Epidermal melanocyte (primary cell): ENCODE measurements around the gene PRKCA.
"Not testable (repeated sequence)": the region's sequence is repeated elsewhere in the genome, so short reads cannot be mapped to it uniquely, and the experiment has no call there.

Source experiments
- DNase-seq: peaks from one replicate; pipeline ENCODE4 v3.0.0; 2011; ENCODE audit warnings: low spot score; ENCODE audit not compliant: insufficient read length

Gene PRKCA

DNA sequence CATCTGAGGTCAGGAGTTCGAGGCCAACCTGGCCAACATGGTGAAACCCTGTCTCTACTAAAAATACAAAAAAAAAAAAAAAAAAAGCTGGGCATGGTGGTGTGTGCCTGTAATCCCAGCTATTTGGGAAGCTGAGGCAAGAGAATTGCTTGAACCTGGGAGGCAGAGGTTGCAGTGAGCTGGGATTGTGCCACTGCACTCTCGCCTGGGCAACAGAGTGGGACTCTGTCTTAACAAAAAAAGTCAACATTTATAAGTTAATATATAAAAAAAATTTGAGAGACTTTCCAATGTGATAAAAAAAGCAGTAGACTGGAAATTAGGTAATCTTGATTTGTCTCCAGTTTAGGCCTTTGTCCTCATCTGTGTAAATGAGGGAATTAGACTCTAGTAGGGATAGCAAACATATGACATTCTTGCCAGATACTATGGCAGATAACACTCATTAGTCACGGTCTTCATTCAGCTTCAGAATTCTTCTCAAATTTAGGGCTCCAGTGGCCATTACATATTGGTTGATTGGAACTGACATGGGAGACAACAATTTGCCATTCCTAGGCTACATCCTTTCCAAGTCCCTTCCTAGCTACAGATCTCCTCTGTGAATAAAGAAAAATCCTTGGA, 22.1 kb downstream of the PRKCA start:
- not testable (repeated sequence) for DNase-seq

DNA sequence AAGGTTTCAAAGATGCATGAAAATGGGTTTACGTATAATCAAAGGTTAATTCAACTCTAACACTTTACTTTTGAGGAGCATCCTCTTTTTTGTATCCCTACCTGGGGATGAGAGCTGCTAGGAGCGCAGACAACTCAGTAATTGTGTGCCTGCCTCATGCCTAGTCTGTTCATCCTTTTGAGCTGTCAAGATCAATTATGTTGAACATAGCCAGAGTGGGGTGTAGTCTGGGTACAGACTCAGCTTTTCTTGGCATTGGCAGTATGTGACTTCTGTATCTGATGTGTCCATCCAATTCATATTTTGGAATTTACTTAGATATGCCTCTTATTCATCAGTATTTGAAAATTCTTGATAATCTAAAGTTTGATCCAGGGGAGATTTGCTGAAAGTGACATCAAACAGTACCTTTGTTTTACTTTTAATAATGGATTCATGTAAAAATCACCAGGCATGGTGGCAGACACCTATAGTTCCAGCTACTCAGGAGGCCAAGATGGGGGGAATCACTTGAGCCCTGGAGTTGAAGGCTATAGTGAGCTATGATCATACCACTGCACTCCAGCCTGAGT, 24.1 kb downstream of the PRKCA start:
- DNase-seq = no peak

DNA sequence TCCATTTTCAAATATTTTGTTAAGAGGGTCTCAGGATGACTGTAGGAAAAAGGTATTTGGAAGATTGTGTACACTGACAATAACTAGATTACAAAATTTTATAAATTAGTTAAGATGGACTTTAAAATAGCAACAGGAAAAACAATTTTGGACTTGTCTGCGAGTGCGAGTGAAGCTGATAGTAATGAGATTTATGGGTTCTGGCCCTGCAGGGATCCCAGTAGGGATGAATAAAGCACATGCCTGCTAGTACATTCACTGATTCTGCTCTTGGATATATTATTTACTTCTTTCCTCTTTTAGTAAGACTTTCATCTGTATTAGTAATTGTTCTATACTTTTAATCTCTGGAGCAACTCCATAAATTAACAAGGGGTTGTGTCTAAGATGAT, 28.2 kb downstream of the PRKCA start:
- no peak for DNase-seq

DNA sequence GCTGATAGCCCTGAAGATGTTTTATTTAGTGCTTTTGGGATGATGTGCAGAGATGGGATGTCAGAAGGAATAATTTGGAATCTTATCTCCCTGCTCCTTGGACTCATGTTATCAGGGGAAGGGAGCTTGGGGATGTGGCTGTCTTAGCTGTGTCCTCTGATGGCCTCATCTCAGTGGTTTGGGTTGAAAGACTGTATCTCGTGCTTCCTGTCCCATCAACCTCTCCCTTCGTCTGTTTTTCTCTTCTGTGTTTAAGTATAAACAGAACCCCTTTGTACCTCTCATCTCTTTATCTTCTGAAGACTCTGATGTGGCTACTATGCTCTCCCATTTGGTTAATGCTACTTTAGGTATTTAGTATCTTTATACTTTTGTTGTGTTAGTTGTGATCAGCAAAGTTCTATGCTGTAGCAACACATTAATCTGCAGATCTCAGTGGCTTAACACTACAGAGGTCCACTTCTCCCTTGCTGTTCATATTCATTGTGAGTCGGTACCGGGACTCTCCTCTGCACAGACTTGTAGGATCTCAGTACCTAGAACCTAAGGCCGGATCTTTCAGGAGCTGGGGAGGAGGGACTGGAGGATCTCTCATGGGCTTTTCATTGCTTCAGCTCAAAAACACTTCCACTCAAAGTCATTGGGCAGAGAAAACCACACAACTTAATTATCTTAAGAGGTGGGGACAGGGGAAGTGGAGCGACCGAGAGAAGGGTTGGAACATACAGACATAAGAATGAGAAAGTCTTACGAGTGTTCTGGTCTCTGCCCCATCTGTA, 28.8 kb downstream of the PRKCA start:
- no peak for DNase-seq

DNA sequence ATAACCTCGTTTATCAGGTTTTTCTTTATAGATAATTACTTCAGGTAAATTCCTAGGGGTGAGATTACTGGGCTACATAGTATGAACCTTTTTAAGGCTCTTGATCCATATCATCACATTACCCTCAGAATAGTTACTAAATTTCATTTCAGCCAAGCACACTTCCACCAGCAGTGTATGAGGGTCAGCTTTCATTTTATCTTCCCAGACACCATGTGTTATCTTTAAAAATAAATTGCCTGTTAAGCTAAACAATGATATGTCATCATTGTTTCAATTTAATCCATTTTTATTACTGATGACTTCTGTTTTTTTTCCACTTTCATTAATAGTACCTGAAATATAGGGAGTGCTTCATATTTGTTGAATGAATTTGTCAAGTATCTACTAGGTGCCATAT, 33.4 kb downstream of the PRKCA start:
- DNase-seq = no peak

DNA sequence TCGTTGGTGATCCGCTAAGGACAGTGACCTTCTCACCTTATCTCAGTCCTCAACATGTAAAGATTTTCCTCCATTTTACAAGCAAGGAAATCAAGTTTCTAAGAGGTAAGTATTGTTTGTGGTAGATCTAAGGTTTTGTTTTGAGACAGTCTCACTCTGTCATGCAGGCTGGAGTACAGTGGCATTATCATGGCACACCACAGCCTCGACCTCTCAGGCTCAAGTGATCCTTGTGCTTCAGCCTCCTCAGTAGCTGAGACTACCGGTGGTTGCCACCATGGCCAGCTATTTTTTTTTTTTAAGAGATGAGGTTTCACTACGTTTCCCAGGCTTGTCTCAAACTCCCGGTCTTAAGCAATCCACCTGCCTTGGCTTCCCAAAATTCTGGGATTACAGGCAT, 34.9 kb downstream of the PRKCA start:
- no peak for DNase-seq

DNA sequence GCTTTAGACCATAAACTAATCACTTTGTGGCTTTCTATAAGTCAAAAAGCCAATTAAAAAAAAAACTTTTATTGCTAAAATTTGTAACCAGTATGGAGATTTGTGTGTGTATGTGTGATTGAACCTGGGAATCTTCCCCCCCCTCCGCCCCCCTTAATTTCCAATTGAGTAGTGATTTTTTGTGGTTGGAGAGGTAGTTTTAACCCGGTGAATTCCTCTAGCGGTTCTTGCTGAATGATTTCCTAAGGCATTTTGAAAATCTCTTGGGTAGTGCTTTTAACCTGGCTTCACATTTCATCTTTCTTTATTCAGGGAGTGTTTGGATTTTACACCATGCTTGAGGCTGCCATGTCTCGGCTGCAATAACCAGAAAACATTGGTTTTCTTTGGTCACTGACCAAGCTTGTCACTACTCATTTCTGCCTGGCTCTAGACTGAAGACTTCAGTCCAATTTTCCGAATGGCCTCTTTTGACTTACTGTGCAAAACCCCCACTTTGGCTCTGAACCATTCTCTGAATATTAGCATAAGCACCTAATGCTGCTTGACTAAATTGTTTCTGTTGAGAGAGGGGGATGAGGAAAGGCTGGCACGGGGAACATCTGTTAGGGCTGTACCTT, 35.6 kb downstream of the PRKCA start:
- DNase-seq = no peak

DNA sequence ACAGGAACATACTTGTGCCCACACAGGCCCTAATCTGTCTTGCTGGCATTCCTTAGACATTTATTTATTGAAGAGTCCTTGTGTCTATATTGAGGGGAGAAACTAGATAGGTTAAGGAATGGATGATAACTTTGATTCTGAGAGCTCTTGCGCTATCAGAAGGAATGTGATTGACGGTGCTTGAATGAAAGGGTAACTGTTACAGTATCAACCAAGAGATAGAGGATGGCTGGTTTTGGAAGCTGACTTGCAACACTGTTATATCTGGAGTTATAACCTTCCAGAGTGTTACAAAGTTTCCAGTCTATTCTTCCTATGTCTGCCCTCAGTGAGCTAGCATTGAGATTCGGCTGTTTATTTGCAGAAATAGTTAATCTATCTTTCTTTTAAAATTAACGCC, 36.5 kb downstream of the PRKCA start:
- DNase-seq = no peak

DNA sequence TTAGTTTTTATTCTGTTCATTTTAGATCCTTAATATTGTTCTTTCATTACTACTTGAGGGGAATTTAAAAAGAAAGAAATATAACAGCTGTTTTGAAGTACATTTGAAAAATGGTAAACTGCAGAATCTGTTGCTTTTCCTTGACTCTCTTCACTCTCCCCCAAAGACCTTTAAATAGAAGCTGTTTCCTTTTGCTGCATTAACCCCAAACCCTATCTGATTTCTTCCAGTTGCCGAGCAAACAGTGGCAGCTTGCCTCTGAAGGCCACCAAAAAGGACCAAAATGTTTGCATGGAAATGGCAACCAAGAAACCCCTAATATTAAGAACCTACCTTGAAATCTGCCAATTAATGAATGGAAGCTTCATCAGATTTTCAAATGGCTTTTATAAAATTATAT, 37.1 kb downstream of the PRKCA start:
- DNase-seq = no peak

DNA sequence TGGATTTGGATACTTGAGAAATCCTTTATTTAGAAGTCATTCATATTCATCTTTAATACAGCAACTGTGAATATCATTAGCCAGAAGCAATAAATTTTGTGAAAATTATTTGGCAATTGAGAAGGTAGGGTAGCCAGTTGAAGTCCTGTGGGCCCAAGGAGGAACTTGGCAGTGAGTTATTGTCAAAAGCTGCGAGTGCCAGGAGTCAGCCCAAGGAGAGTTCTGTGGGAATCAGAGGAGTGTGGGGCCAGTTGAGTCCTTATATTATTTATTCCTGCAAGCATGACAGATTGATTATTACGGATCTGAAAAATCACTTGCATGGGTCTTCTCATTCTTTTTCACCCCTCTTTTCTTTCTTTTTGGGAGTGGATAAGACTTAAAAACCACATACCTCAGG, 38.3 kb downstream of the PRKCA start:
- DNase-seq = no peak

DNA sequence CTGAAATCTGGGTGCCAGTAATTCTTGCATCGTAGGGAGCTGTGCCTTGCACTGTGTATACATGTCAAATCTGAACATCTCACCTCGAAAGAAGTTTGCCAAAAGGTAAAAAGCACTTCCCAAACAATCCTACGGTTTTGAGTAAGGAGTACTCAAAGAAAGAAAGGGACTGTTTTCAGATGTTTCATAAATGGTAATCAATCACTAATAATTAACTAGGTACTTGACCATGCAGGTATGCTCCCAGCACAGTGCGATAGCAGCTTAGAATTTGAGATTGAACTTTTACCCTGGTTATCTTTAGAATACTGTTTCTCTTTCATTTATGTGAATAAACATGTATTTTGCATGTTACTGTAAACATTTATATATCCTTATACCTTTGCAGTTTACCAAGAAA, 39.0 kb downstream of the PRKCA start:
- no peak for DNase-seq

DNA sequence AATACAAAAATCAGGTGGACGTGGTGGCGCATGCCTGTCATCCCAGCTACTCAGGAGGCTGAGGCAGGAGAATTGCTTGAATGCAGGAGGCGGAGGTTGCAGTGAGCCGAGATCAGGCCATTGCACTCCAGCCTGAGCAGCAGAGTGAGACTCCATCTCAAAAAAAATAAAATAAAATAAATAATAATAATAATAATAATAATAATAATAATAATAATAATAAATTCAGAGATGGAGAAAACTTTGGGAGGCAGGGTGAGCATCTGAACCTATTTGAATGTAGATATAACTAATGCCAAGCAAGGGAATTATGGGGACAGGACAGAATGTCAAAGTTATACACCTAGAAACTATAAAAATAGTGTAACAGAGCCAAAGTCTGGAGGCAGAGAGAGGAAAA, 39.9 kb downstream of the PRKCA start:
- DNase-seq = not testable (repeated sequence)

DNA sequence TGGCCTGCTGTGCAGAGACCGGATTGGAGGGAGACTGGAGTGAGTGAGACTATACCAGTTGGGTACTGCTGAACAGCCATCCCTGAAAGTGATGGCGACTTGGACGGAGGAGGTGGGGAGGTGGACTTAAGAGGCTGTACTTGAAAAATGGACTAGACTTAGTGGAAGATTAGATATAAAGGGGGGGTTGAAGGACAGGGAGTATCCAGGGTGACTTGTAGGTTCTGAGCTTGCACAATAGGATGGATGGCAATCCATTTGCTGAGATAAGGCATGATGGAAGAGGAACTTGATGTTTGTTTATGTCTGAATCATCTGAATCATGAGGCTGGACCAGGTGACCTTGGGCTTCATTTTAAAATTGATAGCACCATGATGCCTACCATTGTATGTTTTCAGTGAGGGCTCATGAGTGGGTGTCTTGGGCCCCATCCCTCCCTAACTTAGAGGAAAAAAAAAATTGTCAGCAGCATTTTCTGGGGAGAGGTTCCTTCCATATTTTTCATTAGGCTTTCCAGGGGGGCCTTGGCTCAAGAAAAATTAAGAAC, 41.2 kb downstream of the PRKCA start:
- no peak for DNase-seq

DNA sequence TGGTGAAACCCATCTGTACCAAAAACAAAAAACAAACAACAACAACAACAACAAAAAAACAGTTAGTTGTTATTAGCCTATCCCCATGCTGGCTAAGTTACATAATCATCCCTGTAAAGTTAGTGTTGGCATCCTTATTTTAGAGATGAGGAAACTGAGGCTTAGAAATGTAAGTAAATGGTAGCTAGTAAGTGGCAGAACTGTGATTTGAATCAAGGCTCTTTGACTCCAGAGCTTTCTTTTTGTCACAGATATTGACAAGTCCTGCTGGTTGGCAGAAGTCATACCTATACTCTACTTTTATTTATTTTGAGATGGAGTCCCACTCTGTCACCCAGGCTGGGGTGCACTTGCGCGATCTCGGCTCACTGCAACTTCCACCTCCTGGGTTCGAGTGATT, 42.1 kb downstream of the PRKCA start:
- DNase-seq = no peak

DNA sequence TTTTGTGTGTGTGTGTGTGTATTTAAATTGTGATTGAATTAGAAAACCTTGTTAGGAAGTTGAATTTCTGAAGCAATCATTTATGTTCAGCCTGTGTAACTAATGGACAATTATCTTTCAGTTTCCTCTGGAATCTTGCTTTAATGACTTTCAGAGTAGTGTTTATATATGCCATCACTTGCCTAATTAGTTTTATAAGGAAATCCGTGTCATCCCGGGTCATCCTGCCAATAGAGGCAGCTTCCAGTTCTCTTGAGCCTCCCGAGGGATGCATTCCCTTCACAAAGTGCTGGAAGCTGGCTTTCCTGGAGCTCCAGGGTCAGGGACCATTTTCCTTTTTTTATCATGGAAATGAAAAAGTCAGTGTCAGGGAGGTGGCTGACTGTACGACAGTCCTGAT, 42.9 kb downstream of the PRKCA start:
- no peak for DNase-seq

DNA sequence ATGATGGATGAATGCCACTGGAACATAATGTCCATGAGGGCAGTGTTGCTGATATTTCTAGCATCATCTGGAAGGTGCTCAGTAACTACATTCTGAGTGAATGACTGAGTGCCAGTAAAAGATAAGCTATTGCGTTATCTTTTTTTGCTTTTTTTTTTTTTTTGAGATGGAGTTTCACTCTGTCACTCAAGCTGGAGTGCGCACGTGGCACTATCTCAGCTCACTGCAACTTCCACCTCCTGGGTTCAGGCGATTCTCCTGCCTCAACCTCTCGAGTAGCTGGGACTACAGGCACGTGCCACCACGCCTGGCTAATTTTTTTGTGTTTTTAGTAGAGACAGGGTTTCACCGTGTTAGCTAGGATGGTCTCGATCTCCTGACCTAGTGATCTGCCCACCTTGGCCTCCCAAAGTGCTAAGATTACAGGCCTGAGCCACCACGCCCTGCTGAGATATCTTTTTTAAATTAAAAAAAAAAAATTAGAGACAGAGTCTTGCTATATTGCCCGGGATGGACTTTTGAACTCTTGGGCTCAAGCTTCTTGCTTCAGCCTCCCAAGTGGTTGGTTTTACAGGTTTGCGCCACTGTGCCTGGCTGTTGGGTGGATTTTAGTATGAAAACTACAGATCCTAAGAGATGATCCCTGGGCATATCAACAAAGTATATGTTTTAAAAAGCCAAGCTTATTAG, 43.7 kb downstream of the PRKCA start:
- not testable (repeated sequence) for DNase-seq

DNA sequence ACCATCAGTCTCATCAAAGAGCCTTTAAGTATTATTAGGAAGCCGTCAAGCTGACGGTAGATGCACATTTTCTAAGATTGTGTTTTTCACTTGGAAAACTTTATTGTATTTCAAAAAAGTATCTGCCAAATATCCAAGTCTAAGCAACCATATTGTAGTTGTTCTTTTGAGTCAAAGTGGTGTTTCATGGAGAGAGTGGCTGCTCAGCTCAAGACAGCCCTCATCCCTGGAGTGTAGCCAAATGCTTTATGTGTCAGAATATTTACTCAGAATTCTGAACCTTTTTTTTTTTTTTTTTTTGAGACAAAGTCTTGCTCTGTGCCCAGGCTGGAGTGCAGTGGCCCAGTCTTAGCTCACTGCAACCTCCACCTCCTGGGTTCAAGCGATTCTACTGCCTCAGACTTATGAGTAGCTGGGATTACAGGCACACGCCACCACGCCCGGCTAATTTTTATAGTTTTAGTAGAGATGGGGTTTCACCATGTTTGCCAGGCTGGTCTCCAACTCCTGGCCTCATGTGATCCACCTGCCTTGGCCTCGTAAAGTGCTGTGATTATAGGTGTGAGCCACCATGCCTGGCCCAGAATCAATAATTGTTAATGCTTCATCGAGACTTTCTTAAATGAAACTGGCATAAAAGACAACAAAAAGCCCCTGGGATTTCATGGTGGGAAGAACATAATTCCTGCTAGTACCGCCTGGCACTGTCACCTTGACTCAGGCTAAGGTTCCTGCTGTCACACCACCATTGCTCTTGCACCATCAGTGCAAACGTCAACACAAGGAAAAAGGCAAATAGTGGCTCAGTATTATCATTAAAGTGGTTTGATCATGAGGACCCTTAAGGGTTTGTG, 45.5 kb downstream of the PRKCA start:
- DNase-seq = no peak

DNA sequence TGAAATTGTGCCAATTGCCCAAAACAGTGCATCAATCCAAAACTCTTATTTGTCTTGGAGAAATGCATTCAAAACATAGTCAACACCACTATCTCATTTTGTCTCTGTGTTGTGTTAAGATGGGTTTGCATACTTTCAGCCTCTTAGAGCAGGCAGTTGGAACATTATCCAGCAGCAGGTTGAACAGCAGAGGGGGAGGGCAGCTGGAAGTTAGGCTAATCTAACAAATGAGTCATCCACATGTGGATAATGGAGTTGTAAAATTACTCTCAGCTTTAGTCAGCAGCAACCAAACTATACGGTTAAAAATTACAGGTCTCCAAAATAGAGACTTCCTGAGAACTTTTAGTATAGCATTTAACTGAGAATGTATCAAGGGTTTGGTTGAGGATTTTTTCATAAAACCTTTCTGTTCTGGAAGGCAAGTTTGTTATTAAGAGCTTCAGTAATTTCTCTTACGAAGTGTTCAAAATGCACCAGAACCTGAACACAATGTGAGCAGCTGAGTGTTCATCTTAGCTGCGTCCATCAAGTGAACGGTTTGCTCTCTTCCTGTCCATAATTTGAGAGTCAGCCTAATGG, 46.3 kb downstream of the PRKCA start:
- DNase-seq = no peak

DNA sequence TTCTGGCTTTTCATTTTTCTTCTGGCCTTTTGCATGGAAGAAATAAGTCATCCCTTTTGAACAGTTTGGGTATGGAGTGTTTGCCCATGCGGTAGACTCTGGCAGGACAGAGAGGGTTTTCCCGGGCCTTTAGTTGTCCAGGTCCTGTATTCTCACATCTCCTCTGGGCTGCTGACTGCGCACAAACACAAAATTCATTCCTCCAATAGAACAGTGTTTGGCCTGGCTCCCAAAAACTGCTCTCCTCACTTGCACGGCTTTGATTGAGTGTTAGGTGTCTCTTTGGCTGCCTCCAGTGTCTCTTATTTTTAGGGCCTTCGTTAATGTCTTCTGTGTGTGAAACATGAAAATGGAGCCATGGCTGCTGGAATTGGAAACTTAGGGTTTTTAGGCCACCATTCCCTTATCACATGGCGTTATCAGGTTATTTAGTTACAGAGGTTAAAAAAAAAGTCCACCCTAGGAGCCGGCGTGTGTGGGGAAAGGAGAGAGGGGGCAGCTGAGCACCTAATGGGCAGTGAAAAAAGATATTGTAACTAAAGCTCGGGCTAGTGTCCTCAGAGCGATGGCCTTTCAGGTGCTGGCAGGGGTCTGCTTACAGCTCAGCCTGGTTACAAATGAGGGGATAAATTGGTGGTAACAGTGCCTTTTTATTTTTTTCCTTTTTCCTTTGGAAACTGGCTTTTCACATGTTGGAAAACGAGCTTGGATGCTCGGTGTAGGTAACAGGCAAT, 47.3 kb downstream of the PRKCA start:
- DNase-seq = no peak

DNA sequence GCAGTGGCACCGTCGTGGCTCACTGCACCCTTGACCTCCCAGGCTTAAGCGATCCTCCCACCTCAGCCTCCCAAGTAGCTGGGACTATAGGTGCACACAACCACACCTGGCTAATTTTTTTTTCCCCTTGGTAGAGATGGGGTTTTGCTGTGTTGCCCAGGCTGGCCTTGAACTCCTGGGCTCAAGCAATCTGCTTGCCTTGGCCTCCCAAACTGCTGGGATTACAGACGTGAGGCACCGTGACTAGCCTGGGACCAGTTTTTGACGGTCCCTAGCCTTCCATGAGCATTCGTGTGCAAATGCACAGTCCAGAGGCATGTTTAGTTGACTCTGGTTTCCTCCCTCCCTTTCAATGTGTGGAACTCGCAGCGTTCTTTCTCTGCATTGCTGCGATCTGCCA, 48.2 kb downstream of the PRKCA start:
- DNase-seq = not testable (repeated sequence)
